IgD-negative memory B cell (primary cell): ENCODE measurements around the gene HOXD12. TPM values are rescaled to one million over a fixed set of nuclear protein-coding genes. Genes with fewer than 3 reads are reported as not detected.

ENCODE experiments used
- H3K27ac Mint-ChIP-seq, 3 donors: one replicate each; pipeline ENCODE4 v1.8.0; 2020 to 2022; ENCODE audit warnings: mild to moderate bottlenecking in 3 of 3, mixed read lengths in 3 of 3, moderate library complexity in 1 of 3
- H3K27me3 Mint-ChIP-seq: one replicate; pipeline ENCODE4 v1.8.0; 2021; ENCODE audit warnings: mixed read lengths
- H3K36me3 Mint-ChIP-seq: one replicate; pipeline ENCODE4 v1.8.0; 2020; ENCODE audit warnings: mild to moderate bottlenecking, mixed read lengths
- H3K4me1 Mint-ChIP-seq, 3 donors: one replicate each; pipeline ENCODE4 v1.8.0; 2020 to 2022; ENCODE audit warnings: mixed read lengths in 3 of 3, mild to moderate bottlenecking in 1 of 3
- H3K4me3 Mint-ChIP-seq, 4 donors: one replicate each; pipeline ENCODE4 v1.8.0; 2020 to 2022; ENCODE audit warnings: mild to moderate bottlenecking in 4 of 4, mixed read lengths in 4 of 4, moderate library complexity in 3 of 4
- H3K9me3 Mint-ChIP-seq, 3 donors: one replicate each; pipeline ENCODE4 v1.8.0; 2020 to 2021; ENCODE audit warnings: mixed read lengths in 3 of 3, mild to moderate bottlenecking in 1 of 3
- polyA plus RNA-seq: library from polyadenylated mRNA; unstranded; fragments of 300-500 nt; fragmentation: Illumina TruSeq; gene quantifications from one replicate; pipeline ENCODE4 v1.2.3, GENCODE V29; 2021

The HOXD12 gene
- polyA plus RNA-seq, 1 donor from 2014 or later = not detected

DNA sequence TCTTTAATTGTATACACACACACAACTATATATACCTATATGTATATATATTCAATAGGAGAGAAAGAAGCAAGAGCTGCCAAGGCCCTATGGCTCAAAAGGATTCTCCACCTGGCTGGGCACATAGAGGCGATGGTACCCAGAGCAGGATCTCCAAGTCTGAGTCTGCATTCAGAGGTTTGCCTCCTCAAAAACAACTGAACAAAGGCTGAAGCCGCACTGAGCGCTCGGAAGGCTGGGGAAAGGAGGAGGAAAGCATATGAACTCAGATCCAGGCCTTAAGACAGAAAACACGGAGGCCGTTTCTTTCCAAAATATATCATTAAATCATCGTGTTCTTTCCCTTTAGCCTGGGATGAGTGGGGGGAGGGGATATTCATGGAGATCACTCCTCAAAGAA, 3.6 kb downstream of the HOXD12 start:
- Mint-ChIP-seq H3K9me3 (peaks cover 0 to 10% (median 1%) of the 10 kb centered on the region in 3 donors), H3K4me3 (peak overlapping the region in 2 of 4 donors; percentile 72 to 77), H3K27ac (peak overlapping the region in 2 of 3 donors; percentile 71 to 87), H3K36me3 (peaks cover 2% of the 10 kb centered on the region), H3K4me1 (peaks cover 0 to 5% (median 3%) of the 10 kb centered on the region in 3 donors), H3K27me3 (peaks cover 74% of the 10 kb centered on the region)

DNA sequence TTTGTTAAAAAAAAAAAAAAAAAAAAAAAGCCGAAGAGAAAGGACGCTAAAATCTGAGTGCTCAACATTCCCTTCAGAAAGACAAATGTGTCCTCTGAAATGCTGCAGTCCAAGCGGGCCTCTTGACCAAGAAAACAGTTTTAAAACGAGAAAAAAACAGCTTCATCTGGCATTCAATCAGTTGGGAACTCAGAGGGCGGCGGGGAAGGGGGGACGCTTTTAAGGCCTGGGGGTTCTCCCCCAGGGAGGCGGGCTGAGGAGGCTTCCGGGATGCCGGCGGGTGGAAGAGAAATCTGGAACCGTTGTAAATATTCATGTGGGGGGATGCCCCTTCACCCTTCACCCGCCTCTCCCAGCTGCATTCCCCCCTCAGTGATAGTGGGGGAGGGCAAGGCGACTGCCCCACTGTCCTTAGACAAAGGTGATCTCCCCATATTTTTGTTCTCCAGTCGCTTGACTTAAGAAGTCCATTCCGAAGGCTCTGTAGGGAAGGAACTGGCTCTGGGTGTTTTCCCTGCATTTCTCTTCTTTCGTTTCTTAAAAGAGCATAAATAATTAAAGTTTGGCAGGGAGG, 4.2 kb downstream of the HOXD12 start:
- Mint-ChIP-seq H3K27me3 (peaks cover 72% of the 10 kb centered on the region), H3K36me3 (peaks cover 2% of the 10 kb centered on the region), H3K9me3 (peaks cover 0 to 12% (median 1%) of the 10 kb centered on the region in 3 donors), H3K4me1 (peaks cover 0 to 5% (median 3%) of the 10 kb centered on the region in 3 donors), H3K4me3 (peak overlapping the region in 1 of 4 donors; percentile 27), H3K27ac (peak overlapping the region in 2 of 3 donors; percentile 80 to 96)

DNA sequence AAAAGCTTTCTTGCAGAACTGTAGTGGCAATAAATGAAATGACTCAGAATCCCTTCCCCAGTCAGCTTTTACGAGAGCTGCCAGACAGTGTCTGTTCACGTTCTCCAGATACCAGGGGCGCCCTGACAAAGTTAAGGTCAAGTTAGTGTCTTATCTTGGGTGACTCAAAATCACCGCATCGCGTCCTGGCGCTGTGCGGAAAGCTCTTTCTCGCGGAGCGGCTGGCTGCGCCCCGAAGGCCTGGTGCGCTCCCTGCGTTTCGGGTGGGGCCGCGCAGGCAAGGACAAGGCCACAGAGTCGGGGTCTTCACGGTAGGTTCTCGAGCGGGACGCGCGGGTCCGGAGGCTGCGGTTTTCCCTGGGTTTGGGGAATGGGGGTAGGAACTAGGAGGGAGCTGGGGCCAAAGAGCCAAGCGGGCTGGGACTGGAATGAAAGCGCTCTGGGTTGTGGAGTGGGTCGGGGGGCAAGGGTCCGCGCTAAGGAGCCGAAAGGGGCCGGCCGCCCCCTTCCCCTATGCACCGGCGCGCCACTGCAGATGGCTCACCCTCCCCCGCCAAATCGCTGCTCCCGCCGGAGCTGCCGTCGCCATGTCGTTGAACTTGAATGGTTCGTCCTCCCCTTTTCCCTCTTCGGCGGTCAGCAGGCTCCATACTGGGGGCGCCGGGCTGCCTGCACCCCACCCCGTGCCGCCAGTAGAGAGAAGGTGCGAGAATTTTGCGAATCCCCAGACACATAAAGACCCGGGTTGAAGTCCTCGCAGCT, 4.9 kb downstream of the HOXD12 start:
- Mint-ChIP-seq H3K36me3 (peaks cover 5% of the 10 kb centered on the region), H3K27ac (peak overlapping the region in 2 of 3 donors; percentile 59 to 96), H3K4me3 (peak overlapping the region in 1 of 4 donors; percentile 27), H3K4me1 (peaks cover 0 to 6% (median 5%) of the 10 kb centered on the region in 3 donors), H3K27me3 (peaks cover 72% of the 10 kb centered on the region), H3K9me3 (peaks cover 1 to 16% (median 3%) of the 10 kb centered on the region in 3 donors)

DNA sequence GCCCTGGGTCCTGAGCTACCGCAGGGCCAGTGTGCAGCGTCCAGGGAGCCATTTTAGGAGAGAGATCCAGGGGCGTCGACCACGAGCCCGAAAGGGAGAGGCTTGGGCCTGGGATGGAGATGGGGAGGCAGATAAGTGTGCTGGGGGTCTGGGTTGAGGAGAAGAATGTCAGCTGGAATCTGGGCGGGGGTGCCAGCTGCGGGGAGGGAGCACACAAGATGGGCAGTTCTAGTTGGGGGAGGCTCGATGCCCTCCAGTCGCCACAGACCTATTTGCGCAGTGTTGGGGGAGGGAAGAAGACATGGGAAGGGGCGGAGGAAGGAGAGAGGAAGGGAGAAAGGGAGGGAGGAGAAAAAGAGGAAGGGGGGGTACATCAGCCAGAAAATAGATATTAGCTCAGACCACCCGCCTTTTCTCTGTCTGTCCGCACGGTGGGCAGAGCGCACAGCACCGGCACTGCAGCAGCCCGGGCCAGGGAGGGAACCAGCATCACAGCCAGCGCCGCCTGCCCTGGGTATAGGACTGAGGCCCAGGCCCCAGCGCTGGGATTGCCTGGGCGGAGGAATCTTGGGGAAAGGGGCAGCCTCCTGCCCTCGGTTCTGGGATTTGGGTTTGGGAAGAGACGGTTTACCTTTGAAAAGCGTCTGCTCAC, 5.6 kb downstream of the HOXD12 start:
- Mint-ChIP-seq H3K4me1 (peaks cover 0 to 6% (median 5%) of the 10 kb centered on the region in 3 donors), H3K9me3 (peaks cover 1 to 18% (median 4%) of the 10 kb centered on the region in 3 donors), H3K36me3 (peaks cover 5% of the 10 kb centered on the region), H3K27ac (peak overlapping the region in 2 of 3 donors; percentile 41 to 96), H3K27me3 (peaks cover 73% of the 10 kb centered on the region), H3K4me3 (peak overlapping the region in 1 of 4 donors; percentile 73)

DNA sequence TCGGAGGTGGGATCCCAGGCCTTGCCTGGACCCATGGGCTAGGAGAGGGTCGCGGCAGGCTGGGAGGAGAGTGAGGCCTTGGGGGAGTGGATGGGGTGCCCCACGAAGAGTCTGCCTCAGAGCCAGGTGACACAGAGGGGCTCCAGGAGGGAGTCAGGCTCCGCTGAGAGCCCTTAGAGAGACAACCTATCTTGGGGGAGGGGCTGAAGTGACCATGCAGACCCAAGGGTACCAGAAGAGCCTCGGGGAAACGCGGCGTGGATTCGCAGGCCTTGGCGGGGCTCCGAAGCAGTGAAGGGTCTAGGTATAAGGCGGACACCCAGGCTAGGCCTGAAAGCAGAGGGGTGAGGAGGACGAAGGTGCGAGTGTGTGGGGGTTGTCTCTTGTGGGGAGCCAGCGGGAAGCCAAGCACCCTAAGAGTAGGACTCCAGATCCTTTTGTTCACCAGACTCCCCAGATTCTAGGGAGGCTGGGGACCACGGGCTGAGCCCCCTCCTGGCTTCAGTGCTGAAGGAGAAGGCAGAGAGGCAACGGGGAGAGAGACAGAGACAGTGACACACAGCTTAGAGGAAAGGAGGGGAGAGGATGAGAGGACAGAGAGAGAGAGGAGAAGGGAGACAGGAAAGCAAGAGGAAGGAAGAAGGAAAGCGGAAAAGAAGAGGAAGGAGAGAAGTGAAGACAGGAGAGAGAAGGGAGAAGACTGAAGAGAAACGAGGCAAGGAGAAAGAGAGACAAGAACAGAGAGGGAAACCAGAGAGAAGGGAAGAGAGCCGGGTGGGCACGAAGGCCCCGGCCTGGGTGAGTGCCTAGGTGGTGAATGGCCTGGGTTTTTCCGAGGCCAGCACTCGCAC, 6.4 kb downstream of the HOXD12 start:
- H3K36me3 Mint-ChIP-seq = peaks cover 5% of the 10 kb centered on the region

DNA sequence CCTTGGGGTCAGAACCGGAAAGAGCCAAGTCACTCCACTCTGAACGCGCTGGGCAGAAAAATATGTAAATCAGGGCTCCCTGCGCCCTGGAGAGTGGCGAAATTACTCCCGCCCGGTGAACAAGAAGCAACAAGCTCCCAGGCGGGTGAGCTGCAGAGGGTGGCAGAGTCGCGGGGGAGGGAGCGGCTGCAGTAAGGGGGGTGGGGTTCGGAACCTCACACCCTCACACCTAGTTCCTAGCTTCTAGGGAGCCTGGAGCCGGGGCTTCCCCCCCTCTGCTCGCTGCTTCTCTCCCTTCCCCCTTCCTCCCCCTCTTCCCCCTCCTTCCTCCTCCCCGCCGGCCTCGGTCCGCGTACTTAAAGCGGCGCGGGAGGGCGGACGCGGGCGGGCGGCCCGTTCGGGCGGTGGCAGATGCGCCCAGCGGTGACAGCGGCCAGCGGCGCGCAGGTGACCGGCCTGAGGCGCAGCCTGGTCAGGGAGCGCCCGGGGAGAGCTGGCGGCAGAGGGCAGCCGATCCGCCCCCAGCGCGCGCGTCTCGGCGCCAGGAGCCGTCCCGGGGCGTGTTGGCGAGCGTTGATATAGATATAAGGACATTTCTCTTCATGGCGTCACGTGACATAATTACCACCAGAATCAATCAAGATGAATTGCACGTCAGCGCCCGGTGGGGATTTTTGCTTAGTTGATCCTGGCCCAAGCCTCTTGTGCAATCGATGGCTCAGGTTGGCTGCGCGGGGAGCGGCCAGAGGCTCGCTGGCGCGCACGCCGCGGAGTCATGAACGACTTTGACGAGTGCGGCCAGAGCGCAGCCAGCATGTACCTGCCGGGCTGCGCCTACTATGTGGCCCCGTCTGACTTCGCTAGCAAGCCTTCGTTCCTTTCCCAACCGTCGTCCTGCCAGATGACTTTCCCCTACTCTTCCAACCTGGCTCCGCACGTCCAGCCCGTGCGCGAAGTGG, 7.3 kb downstream of the HOXD12 start, which contains the start of gene HOXD11:
Gene HOXD11 (plus strand): TSS at position 700 of the 959 bp plus-strand sequence. CDS start 76 bp downstream, at position 776.
- Mint-ChIP-seq H3K4me3 (peak within 1 kb of the TSS in 3 of 4 donors; percentile 50 to 79 (median 73)), H3K9me3 (peaks cover 1 to 13% (median 4%) of the 10 kb centered on the region in 3 donors), H3K27me3 (peaks cover 62% of the 10 kb centered on the region), H3K36me3 (peaks cover 3% of the 10 kb centered on the region), H3K27ac (peak within 1 kb of the TSS; percentile 50 to 96 (median 85)), H3K4me1 (peaks cover 0 to 6% (median 5%) of the 10 kb centered on the region in 3 donors)

More for the DNA sequence above, 6.4 kb downstream of the HOXD12 start:
- H3K27me3 Mint-ChIP-seq = peaks cover 66% of the 10 kb centered on the region
- peaks cover 0 to 6% (median 5%) of the 10 kb centered on the region in 3 donors for H3K4me1 Mint-ChIP-seq
- peak overlapping the region; percentile 50 to 96 (median 83) for H3K27ac Mint-ChIP-seq
- peaks cover 1 to 18% (median 4%) of the 10 kb centered on the region in 3 donors for H3K9me3 Mint-ChIP-seq
- H3K4me3 Mint-ChIP-seq = peak overlapping the region in 3 of 4 donors; percentile 50 to 79 (median 73)

DNA sequence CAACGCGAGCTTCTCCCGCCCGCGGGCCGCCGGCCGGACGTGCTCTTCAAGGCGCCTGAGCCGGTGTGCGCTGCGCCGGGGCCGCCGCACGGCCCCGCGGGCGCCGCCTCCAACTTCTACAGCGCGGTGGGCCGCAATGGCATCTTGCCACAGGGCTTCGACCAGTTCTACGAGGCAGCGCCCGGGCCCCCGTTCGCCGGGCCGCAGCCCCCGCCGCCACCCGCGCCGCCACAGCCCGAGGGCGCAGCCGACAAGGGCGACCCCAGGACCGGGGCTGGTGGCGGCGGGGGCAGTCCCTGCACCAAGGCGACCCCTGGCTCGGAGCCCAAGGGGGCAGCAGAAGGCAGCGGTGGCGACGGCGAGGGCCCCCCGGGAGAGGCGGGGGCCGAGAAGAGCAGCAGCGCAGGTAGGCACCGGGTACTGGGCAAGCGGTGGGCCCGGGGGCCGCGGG, 8.2 kb downstream of the HOXD12 start:
- Mint-ChIP-seq H3K27me3 (peaks cover 57% of the 10 kb centered on the region), H3K4me3 (no peak overlapping the region), H3K36me3 (peaks cover 3% of the 10 kb centered on the region), H3K27ac (no peak overlapping the region), H3K4me1 (peaks cover 0 to 6% (median 5%) of the 10 kb centered on the region in 3 donors), H3K9me3 (peaks cover 0 to 13% (median 4%) of the 10 kb centered on the region in 3 donors)

DNA sequence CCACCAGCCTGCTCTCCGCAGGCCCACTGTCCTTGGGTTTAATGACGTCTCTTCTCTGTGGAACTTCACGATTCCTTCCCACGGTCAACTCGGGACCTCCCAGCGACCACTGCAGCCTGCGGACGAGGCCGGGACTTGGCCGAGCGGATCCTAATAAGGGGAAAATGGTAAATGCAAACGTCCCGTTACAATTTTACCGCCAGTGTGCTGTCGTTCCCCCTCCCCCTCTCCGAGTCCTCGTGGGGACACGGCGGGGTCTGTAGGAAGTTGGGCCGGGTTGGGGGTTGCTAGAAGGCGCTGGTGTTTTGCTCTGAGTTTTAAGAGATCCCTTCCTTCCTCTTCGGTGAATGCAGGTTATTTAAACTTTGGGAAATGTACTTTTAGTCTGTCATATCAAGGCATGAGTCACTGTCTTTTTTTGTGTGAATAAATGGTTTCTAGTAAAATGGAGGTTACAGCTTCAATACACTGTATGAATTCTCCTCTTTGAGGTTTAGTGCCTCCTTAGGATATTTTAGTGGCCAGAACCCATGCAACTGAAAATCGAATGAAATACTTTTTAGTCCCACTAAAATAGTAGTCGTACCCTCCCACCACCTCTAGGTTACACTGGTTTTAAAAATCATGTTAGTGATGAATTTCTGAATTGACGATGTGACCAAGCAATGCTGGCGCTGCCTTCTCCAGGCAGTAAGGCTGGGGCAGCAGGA, 9.8 kb downstream of the HOXD12 start:
- Mint-ChIP-seq H3K27ac (peak overlapping the region; percentile 92 to 95 (median 94)), H3K4me1 (peaks cover 0 to 5% (median 4%) of the 10 kb centered on the region in 3 donors), H3K9me3 (peaks cover 0 to 13% (median 4%) of the 10 kb centered on the region in 3 donors), H3K36me3 (peaks cover 3% of the 10 kb centered on the region), H3K4me3 (peak overlapping the region in 3 of 4 donors; percentile 47 to 72 (median 60)), H3K27me3 (peaks cover 57% of the 10 kb centered on the region)

DNA sequence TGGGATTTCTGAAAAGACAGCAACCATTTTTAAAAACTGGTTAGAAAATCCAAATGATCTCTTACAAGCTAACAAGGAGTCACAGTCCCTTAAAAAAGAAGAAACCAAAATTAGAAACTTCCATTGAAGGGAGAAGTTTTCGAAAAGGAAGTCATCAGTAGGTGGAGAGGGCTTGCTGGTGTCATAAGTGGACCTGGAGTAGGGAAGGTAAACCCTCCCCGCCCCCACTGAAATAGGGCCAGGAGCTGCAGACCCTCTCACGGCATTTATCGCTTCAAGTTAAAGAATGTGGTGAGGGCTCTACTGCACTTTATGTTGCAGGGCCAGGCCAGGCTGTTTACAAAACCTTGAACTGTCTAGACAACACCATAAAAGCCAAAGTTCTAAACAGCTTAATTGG, 10.4 kb downstream of the HOXD12 start:
- H3K36me3 Mint-ChIP-seq = peaks cover 3% of the 10 kb centered on the region
- peaks cover 0 to 5% (median 4%) of the 10 kb centered on the region in 3 donors for H3K4me1 Mint-ChIP-seq
- H3K9me3 Mint-ChIP-seq = peaks cover 0 to 12% (median 4%) of the 10 kb centered on the region in 3 donors
- H3K4me3 Mint-ChIP-seq = peak overlapping the region in 2 of 4 donors; percentile 47 to 72
- H3K27ac Mint-ChIP-seq = peak overlapping the region; percentile 92 to 95 (median 94)
- peaks cover 57% of the 10 kb centered on the region for H3K27me3 Mint-ChIP-seq

DNA sequence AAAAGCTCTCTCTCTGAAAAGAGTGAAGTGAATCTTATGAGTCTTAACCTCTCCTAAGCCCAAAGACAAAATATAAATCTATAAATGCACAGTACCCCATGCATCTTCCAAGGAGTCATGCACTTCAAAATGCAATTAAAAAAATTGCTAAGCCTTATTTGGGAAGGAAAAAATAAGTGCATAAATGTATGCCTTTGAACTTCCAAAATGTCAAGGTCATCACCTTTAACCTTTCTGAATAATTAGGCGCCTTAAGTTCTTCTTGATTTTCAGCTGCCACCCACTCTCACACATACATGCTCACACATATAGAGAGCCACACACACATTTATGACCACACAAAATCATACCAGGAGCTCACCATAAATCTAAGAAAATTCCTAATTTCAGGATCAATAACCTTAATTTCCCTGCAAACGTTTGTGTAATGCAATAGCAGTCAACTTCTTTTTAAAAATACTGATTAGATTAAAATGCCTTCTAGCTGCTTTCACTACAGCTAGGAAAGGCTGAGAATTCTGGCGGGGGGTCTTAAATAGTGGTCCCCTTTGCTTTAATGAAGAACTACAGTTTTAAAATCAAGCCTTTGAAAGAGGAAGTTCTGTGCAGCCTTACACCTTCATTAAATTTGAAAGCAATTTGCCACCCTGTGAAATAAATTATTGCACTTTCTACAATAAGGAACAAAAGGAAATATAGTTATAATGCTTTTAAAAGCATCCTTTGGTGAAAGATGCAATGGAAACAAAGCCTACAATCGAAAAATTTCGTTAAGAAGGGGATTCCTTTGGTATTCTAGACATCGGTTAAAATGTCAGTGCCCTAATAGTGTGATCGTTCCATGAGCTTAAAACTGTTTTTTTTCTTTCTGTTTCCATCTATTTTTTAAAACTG, 11.1 kb downstream of the HOXD12 start:
- peaks cover 0 to 5% (median 1%) of the 10 kb centered on the region in 3 donors for H3K4me1 Mint-ChIP-seq
- H3K27me3 Mint-ChIP-seq = peaks cover 54% of the 10 kb centered on the region
- peaks cover 0 to 11% (median 4%) of the 10 kb centered on the region in 3 donors for H3K9me3 Mint-ChIP-seq
- peak overlapping the region in 2 of 4 donors; percentile 26 to 72 for H3K4me3 Mint-ChIP-seq
- peak overlapping the region; percentile 82 to 95 (median 88) for H3K27ac Mint-ChIP-seq
- peaks cover 3% of the 10 kb centered on the region for H3K36me3 Mint-ChIP-seq

DNA sequence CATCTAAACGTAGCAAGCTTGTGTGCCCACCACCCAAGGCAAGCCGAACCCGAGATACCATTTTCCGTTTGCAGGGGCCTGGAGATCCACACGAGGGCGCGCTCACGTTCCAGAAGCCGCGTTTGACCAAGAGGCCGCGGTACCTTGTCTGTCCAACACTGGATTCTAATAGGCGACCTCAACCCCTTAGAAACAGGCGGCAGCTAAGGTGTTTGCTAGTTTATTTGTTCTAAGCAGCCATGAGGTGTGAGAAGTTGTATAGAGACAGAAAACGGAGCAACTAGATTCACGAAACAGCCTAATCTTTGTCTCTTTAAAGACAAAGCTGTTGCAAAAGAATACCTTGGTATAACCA, 11.7 kb downstream of the HOXD12 start:
- peaks cover 52% of the 10 kb centered on the region for H3K27me3 Mint-ChIP-seq
- H3K27ac Mint-ChIP-seq = peak overlapping the region; percentile 82 to 95 (median 88)
- H3K36me3 Mint-ChIP-seq = peaks cover 3% of the 10 kb centered on the region
- peak overlapping the region in 2 of 4 donors; percentile 26 to 72 for H3K4me3 Mint-ChIP-seq
- peaks cover 0 to 8% (median 4%) of the 10 kb centered on the region in 3 donors for H3K9me3 Mint-ChIP-seq
- H3K4me1 Mint-ChIP-seq = peaks cover 0 to 3% (median 1%) of the 10 kb centered on the region in 3 donors
